Stimulated activated CD4-positive, alpha-beta T cell treated with anti-CD3 and anti-CD28 coated beads, Interleukin-4, amount 100 ng/mL, for 1 hour (primary cell): ENCODE results near the gene MKX.
"Not testable (repeated sequence)": the region's sequence is repeated elsewhere in the genome, so short reads cannot be mapped to it uniquely, and the experiment has no call there.

ENCODE experiments used
- DNase-seq: peaks from one replicate; pipeline ENCODE4 v3.0.0-alpha.2; 2020

The MKX gene

DNA sequence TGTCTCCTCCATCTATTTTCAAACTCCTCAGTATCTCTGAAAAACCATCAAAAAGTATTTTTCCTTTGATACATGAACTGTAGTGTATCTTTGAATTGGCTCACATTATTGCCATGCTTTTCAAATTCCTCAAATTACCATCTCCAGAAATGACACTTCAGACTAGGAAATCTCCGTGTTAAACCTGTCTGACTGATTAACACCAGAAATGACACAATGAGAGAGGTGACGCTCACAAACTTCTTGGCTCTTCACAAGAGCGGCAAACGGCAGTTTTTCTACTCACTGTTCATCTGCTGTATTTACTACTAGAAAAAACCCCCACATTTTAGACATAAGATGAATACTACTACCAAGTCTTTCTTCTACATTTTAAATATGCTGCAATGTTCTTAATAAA is 56.6 kb downstream of the MKX start:
- DNase-seq: no peak

DNA sequence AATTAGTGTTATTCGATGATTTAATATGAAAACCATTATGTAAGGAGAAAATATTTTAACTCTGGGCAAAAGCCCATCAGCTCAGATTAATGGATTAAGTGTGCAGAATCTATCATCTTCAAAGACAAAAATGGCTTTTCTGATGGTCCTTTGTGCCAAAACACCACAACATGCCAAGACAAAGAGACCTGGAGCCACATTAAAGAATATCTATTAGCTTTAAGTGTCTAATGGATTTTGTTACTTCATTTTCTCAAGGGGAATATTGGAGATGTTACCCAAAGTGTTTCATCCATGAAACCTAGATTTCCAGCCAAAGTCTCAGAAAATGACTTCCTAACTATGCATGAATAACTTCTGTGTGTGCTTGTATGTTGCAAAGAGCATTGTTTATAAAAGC is 57.3 kb downstream of the MKX start:
- DNase-seq: no peak

GRCh38 chr10:27687743-27688142 is 57.9 kb downstream of the MKX start:
- DNase-seq: no peak

GRCh38 chr10:27687326-27687725 is 58.3 kb downstream of the MKX start:
- DNase-seq: no peak

- no peak for DNase-seq
Observed at GRCh38 chr10:27685681-27686080, 59.9 kb downstream of the MKX start.

- no peak for DNase-seq
Observed at GRCh38 chr10:27683226-27683625, 62.4 kb downstream of the MKX start.

GRCh38 chr10:27681795-27682194 is 63.8 kb downstream of the MKX start:
- DNase-seq: not testable (repeated sequence)

GRCh38 chr10:27680691-27681605 is 64.7 kb downstream of the MKX start:
- no peak for DNase-seq

- DNase-seq: no peak
Observed at GRCh38 chr10:27680006-27680557, 65.5 kb downstream of the MKX start.

GRCh38 chr10:27679369-27679912 is 66.2 kb downstream of the MKX start:
- no peak for DNase-seq

DNA sequence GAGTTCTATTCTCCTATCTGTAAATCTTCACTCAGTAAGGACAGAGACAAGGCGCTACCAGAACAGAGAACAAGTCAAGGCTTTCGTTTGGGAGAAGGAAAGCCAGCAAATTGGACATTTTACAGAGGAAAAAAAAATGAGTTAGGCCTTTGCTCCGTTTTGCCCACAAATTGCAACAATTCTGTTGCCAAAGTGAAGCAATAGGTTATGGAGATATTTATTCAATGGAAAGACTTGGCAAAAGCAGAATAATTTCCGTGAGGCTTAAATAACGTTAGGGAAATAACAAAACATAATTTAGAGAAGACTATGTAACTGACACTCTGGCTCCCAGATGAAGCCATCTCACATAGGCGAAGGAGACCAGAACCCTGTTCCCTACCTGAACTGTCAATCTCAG is 67.5 kb downstream of the MKX start:
- DNase-seq: no peak

- no peak for DNase-seq
Observed at GRCh38 chr10:27673065-27673464, 72.6 kb downstream of the MKX start.

- DNase-seq: no peak
Observed at GRCh38 chr10:27671821-27672220, 73.8 kb downstream of the MKX start.

DNA sequence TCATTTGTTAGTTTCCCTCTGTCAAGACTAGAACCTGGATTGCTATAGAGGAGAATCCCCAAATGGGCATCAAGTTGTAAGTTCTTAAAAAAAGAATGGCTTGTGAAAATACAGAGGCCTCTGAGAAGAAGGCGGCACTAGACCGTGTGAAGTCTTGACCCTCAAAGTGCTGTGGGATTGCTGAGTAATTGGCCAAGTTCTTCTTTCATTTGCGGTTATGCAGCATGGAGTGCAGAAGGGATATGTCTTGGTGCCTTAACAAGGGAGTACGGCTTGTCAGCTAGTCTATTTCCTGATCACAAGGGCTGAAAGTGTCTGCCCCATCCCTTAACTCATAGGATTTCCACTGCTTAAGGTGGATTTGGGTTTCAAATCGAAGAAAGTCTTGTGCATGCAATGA is 81.2 kb downstream of the MKX start:
- no peak for DNase-seq

- DNase-seq: no peak
Observed at GRCh38 chr10:27663621-27664020, 82.0 kb downstream of the MKX start.

DNA sequence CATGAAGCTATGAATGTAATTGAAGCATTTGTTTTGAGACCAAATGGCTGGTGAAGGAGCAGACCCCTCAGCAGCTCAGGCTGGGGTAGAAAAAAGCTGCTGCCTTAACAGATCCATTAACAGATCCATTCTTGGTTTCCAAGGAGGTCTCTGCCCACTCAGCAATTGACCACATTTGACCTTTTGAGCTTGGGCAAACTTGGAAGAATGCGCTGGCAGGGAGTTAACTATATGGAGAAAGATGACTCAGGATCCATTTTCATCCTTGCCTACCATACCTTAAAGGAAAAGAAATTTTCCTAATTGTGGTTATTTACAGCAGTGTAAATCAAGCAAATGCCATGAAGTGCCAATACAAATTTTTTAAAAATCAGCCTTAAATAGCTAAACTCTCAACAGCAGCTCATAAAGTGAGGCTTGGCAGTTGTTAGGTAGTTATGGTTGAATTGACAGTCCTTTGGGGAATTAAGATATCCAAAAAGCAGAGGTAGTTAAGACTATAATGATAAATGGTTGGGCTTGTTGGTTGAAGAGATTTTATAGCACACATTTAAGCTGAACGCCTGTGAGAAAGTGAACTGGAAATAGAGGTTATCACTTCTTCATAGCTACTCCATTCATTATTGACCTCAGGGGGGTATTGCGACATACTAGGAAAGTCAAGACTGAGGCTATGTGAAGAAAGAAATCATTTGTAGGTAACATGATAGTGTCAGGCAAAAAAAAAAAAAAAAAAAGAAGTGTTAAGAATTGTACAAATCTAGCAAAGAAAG is 83.9 kb downstream of the MKX start:
- no peak for DNase-seq

DNA sequence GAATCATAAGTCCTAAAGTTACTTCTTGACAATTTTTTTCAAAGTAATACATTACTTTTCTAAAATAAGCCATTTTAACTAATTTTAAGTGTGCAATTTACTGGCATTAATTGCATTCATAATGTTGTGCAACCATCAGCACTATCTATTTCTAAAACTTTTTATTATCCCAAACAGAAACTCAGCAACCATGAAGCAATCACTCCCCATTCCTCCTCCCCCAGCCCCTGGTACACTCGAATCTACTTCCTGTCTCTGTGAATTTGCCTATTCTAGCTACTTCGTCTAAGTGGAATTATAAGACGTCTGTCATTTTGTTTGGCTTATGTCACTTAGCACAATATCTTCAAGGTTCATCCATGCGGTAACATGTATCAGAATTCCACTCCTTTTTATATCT is 84.9 kb downstream of the MKX start:
- no peak for DNase-seq

DNA sequence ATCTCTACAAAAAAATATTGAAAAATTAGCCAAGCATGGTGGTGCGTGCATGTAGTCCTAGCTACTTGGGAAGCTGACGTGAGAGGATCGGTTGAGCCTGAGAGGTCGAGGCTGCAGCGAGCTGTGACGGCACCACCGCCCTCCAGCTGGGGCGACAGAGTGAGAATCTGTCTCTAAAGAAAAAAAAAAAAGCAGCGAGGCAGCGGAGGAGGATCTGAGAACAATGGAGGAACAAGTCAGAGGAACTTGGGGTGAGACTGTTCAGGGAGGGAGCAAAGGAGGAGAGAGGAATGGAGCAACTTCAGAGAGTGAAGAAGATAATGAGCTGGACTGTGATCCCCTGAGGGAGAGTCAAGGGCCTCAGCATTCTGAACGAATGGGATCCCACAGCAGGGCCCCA is 85.4 kb downstream of the MKX start:
- no peak for DNase-seq

DNA sequence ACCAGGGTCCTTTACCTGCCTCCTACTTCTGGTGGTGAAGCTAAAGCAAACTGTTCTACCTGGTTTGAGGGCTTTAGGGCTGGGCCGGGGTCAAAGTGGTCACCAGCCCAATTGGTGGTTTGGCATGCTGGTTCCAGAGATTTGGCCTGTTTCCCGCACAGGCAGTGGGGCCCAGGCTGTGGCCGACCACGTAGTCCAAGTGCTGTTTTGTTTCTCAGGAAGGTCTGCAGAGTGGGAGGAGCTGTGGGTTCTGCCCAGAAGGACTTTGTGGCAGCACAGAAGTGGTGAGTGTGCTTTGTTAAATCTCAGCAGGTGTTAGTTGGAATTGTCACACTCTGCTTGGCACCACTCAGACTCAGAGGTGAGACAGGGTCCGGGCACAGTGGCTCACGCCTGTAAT is 85.8 kb downstream of the MKX start:
- no peak for DNase-seq

- DNase-seq: no peak
Observed at GRCh38 chr10:27658788-27659187, 86.8 kb downstream of the MKX start.

- no peak for DNase-seq
Observed at GRCh38 chr10:27655296-27655695, 90.3 kb downstream of the MKX start.

- DNase-seq: no peak
Observed at GRCh38 chr10:27654284-27654683, 91.3 kb downstream of the MKX start.

- no peak for DNase-seq
Observed at GRCh38 chr10:27646604-27647175, 98.9 kb downstream of the MKX start.
